K562 (cell line): ENCODE results near the gene AMN1. TPM values are rescaled to one million over a fixed set of nuclear protein-coding genes. Genes with fewer than 3 reads are reported as not detected.

Experiments used
- ARID1B ChIP-seq: fragments of 450-650 bp; IDR thresholded peaks from 2 replicates; pipeline ENCODE4 v1.6.1; 2016; ENCODE audit warnings: antibody characterized with exemption, mild to moderate bottlenecking, inconsistent platforms
- CBFA2T2 ChIP-seq: fragments of 450-650 bp; conservative IDR thresholded peaks from 2 replicates; pipeline ENCODE4 v1.6.1; 2017; ENCODE audit warnings: mild to moderate bottlenecking
- CBFA2T3 ChIP-seq: fragments of 450-650 bp; IDR thresholded peaks from 2 replicates; pipeline ENCODE4 v1.6.1; 2017
- CBFB ChIP-seq: sonication (generic); formaldehyde crosslinking; IDR thresholded peaks from 2 replicates; pipeline ENCODE4 v1.4.0; 2020; ENCODE audit warnings: mild to moderate bottlenecking, missing genetic modification reagents
- CEBPB ChIP-seq: fragments of 450-650 bp; IDR thresholded peaks from 2 replicates; pipeline ENCODE4 v1.6.1; 2016; ENCODE audit warnings: missing genetic modification characterization, missing compliant biosample characterization
- CTBP1 ChIP-seq: fragments of 450-650 bp; IDR thresholded peaks from 2 replicates; pipeline ENCODE4 v1.6.1; 2016; ENCODE audit warnings: borderline replicate concordance
- CTCF ChIP-seq, 3 experiments: IDR thresholded peaks in 2 of 3; conservative IDR thresholded peaks in 1 of 3; 2 replicates each; pipeline ENCODE4 v1.5.1; 2011 to 2012; ENCODE audit warnings: low read length in 3 of 3, mild to moderate bottlenecking in 3 of 3, control low read depth in 2 of 3, improper control_type of control experiment in 1 of 3, inconsistent platforms in 1 of 3, low read depth in 1 of 3, mixed read lengths in 1 of 3, moderate library complexity in 1 of 3; ENCODE audit not compliant: insufficient read depth in 2 of 3
- ELF1 ChIP-seq: fragments of 200-800 bp; sonication (Bioruptor generic); IDR thresholded peaks from 2 replicates; pipeline ENCODE4 v1.6.1; 2016; ENCODE audit warnings: missing genetic modification characterization, missing compliant biosample characterization
- EP300 ChIP-seq: IDR thresholded peaks from 2 replicates; pipeline ENCODE4 v1.6.1; 2012; ENCODE audit warnings: low read length, improper control_type of control experiment
- FOXA1 ChIP-seq: fragments of 450-650 bp; IDR thresholded peaks from 2 replicates; pipeline ENCODE4 v1.6.1; 2016; ENCODE audit warnings: mild to moderate bottlenecking, borderline replicate concordance
- GATAD2A ChIP-seq: fragments of 450-650 bp; IDR thresholded peaks from 2 replicates; pipeline ENCODE4 v1.6.1; 2017
- HDAC2 ChIP-seq: fragments of 450-650 bp; IDR thresholded peaks from 2 replicates; pipeline ENCODE4 v1.6.1; 2016; ENCODE audit warnings: mild to moderate bottlenecking
- HDAC3 ChIP-seq: fragments of 450-650 bp; IDR thresholded peaks from 2 replicates; pipeline ENCODE4 v1.6.1; 2018; ENCODE audit warnings: borderline replicate concordance, mild to moderate bottlenecking, moderate library complexity; ENCODE audit not compliant: partially characterized antibody
- NCOA1 ChIP-seq: fragments of 450-650 bp; IDR thresholded peaks from 2 replicates; pipeline ENCODE4 v1.6.1; 2016; ENCODE audit warnings: low read depth
- PTRF ChIP-seq: fragments of 450-650 bp; IDR thresholded peaks from 2 replicates; pipeline ENCODE4 v1.6.1; 2016; ENCODE audit warnings: mild to moderate bottlenecking, missing genetic modification characterization, missing compliant biosample characterization
- PTTG1 ChIP-seq: fragments of 450-650 bp; IDR thresholded peaks from 2 replicates; pipeline ENCODE4 v1.6.1; 2016; ENCODE audit warnings: low read depth, mild to moderate bottlenecking, missing genetic modification characterization, missing compliant biosample characterization
- TEAD2 ChIP-seq: fragments of 450-650 bp; IDR thresholded peaks from 2 replicates; pipeline ENCODE4 v1.6.1; 2016; ENCODE audit warnings: missing genetic modification characterization, control low read depth, missing compliant biosample characterization
- TGIF2 ChIP-seq: sonication (generic); formaldehyde crosslinking; IDR thresholded peaks from 2 replicates; pipeline ENCODE4 v1.8.1; 2022; ENCODE audit warnings: mild to moderate bottlenecking, missing genetic modification reagents, moderate library complexity
- ZSCAN32 ChIP-seq: fragments of 450-650 bp; formaldehyde crosslinking; IDR thresholded peaks from 2 replicates; pipeline ENCODE4 v1.4.0; 2020; ENCODE audit warnings: mild to moderate bottlenecking, moderate library complexity
- polyA plus RNA-seq, 8 experiments: library from polyadenylated mRNA; depleted of rRNA in 4 of 8; stranded (reverse) in 5 of 8; unstranded in 3 of 8; fragments of >200 nt; fragmentation: Nextera tagmentation in 2 of 8; fragmentation: Illumina TruSeq in 1 of 8; extraction: Ambion mirVana in 2 of 8; extraction: Trizol in 1 of 8; gene quantifications; 2 replicates each; pipeline versions ENCODE4 v1.2.1 to v1.2.3, GENCODE V29; 2011 to 2014; ENCODE audit warnings: inconsistent platforms in 1 of 8, missing spikeins in 1 of 8
- total RNA-seq, 7 experiments: library from RNA; depleted of rRNA in 6 of 7; stranded (reverse); fragments of >200 nt in 6 of 7; fragmentation: Illumina TruSeq in 2 of 7; extraction: Trizol in 2 of 7; gene quantifications; 2 replicates each; pipeline versions ENCODE4 v1.2.1 to v1.2.3, GENCODE V29; 2011 to 2021; ENCODE audit warnings: low replicate concordance in 1 of 7
- TF ChIP-seq, protein P1 (sequence below), 2 experiments: fragments of 450-650 bp in 1 of 2; sonication (generic) in 1 of 2; formaldehyde crosslinking in 1 of 2; IDR thresholded peaks in 1 of 2; conservative IDR thresholded peaks in 1 of 2; 2 replicates each; pipeline versions ENCODE4 v1.6.1 to v1.8.1; 2016 to 2023; ENCODE audit warnings: mild to moderate bottlenecking in 2 of 2, moderate library complexity in 2 of 2, inconsistent platforms in 1 of 2, missing genetic modification reagents in 1 of 2
- TF ChIP-seq, protein P2 (sequence below): fragments of 250-450 bp; sonication (Bioruptor Pico); IDR thresholded peaks from 2 replicates; pipeline ENCODE4 v1.8.0; 2022; ENCODE audit warnings: inconsistent platforms, mild to moderate bottlenecking, moderate library complexity, borderline replicate concordance
- TF ChIP-seq, protein P3 (sequence below): sonication (generic); formaldehyde crosslinking; IDR thresholded peaks from 2 replicates; pipeline ENCODE4 v1.8.1; 2023; ENCODE audit warnings: missing genetic modification reagents, mild to moderate bottlenecking, borderline replicate concordance

The AMN1 gene
- total and polyA plus RNA-seq, 9 of the 15 experiments (the other 6 are each of a cell fraction or from before 2014, with no cell fraction given) = 5.2 to 27.6 (median 13.0) TPM

DNA sequence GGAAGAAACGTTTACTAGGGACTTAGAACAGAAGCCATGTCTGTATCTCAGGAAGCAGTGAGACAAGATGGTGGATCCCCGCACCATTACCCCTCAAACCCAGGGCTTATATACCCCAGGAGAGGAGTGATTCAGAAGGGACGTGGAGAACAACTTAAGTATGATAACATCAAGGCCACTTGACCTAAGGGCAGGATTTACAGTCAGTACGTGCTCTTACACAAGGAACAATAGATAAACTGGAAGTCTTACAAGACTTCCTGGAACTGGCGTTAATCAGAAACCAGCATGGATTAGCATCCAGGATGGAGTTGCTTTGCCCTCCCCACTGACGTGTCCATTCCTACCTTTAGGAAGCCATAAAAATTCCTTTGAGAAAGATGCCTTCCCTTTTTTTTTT is 77.9 kb downstream of the AMN1 start (continued):
- TF ChIP-seq, protein P1, sequence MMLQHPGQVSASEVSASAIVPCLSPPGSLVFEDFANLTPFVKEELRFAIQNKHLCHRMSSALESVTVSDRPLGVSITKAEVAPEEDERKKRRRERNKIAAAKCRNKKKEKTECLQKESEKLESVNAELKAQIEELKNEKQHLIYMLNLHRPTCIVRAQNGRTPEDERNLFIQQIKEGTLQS (IDR thresholded peaks at IDR 0.05) = peak; percentile 23; the same call in 1 of the 2 replicates
- TF ChIP-seq, protein P1 (CRISPR knock-in tag; conservative IDR thresholded peaks at IDR 0.05) = no peak
- TF ChIP-seq ZSCAN32 (CRISPR knock-in tag) = no peak
- TF ChIP-seq ELF1 = peak; percentile 53; the same call in 1 of the 2 replicates
- peak; percentile 76 for TF ChIP-seq ARID1B
- peak; percentile 60; the same call in 1 of the 2 replicates for TF ChIP-seq CTBP1
- peak; percentile 64; the same call in 1 of the 2 replicates for TF ChIP-seq EP300
- no peak for TF ChIP-seq NCOA1
- peak; percentile 39 for TF ChIP-seq HDAC3
- TF ChIP-seq CBFA2T3 = peak; percentile 62
- TF ChIP-seq CTCF (IDR thresholded peaks at IDR 0.05 in 2 of 3, conservative IDR thresholded peaks at IDR 0.05 in 1 of 3; ENCODE audit: insufficient read depth in 2 of 3, low read depth in 1 of 3, low read length in 3 of 3) = no peak
- no peak for TF ChIP-seq CBFB (CRISPR knock-in tag)
- TF ChIP-seq, protein P2, sequence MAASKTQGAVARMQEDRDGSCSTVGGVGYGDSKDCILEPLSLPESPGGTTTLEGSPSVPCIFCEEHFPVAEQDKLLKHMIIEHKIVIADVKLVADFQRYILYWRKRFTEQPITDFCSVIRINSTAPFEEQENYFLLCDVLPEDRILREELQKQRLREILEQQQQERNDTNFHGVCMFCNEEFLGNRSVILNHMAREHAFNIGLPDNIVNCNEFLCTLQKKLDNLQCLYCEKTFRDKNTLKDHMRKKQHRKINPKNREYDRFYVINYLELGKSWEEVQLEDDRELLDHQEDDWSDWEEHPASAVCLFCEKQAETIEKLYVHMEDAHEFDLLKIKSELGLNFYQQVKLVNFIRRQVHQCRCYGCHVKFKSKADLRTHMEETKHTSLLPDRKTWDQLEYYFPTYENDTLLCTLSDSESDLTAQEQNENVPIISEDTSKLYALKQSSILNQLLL = no peak
- no peak for TF ChIP-seq TEAD2
- no peak for TF ChIP-seq PTTG1 (tag)
- TF ChIP-seq CEBPB (tag) = peak; percentile 88
- TF ChIP-seq GATAD2A = 0 out of 2 replicates have a peak, but pooled peaks have one; percentile 14
- TF ChIP-seq, protein P3, sequence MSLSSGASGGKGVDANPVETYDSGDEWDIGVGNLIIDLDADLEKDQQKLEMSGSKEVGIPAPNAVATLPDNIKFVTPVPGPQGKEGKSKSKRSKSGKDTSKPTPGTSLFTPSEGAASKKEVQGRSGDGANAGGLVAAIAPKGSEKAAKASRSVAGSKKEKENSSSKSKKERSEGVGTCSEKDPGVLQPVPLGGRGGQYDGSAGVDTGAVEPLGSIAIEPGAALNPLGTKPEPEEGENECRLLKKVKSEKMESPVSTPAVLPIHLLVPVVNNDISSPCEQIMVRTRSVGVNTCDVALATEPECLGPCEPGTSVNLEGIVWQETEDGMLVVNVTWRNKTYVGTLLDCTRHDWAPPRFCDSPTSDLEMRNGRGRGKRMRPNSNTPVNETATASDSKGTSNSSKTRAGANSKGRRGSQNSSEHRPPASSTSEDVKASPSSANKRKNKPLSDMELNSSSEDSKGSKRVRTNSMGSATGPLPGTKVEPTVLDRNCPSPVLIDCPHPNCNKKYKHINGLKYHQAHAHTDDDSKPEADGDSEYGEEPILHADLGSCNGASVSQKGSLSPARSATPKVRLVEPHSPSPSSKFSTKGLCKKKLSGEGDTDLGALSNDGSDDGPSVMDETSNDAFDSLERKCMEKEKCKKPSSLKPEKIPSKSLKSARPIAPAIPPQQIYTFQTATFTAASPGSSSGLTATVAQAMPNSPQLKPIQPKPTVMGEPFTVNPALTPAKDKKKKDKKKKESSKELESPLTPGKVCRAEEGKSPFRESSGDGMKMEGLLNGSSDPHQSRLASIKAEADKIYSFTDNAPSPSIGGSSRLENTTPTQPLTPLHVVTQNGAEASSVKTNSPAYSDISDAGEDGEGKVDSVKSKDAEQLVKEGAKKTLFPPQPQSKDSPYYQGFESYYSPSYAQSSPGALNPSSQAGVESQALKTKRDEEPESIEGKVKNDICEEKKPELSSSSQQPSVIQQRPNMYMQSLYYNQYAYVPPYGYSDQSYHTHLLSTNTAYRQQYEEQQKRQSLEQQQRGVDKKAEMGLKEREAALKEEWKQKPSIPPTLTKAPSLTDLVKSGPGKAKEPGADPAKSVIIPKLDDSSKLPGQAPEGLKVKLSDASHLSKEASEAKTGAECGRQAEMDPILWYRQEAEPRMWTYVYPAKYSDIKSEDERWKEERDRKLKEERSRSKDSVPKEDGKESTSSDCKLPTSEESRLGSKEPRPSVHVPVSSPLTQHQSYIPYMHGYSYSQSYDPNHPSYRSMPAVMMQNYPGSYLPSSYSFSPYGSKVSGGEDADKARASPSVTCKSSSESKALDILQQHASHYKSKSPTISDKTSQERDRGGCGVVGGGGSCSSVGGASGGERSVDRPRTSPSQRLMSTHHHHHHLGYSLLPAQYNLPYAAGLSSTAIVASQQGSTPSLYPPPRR = no peak
- TF ChIP-seq CBFA2T2 = 0 out of 2 replicates have a peak, but pooled peaks have one; percentile 43
- TF ChIP-seq TGIF2 (CRISPR knock-in tag) = no peak
- peak; percentile 98 for TF ChIP-seq HDAC2
- TF ChIP-seq PTRF = no peak
- no peak for TF ChIP-seq FOXA1
